Panc1 (cell line): Measurements from ENCODE around the gene NNMT. TPM values are rescaled to one million over a fixed set of nuclear protein-coding genes. Genes with fewer than 3 reads are reported as not detected.

ENCODE experiments used
- ATAC-seq: fragments of 200-7000 bp; cut with Tn5 transposase; 2 replicates; pipeline ENCODE4 v1.9.1; 2020; ENCODE audit warnings: mild to moderate bottlenecking, moderate library complexity
- BruUV-seq: library from RNA; stranded (reverse); fragments of 400-500 nt; replicated peaks from 2 replicates; lab custom pipeline; 2021; lab: Mats Ljungman, UMichigan
- CTCF ChIA-PET: fragments of 300-600 bp; sonication (Branson Sonifier 250); formaldehyde crosslinking; loops from one replicate; lab custom pipeline; 2022; ENCODE audit warnings: antibody characterized with exemption; lab: Charles Lee
- POLR2A ChIA-PET: fragments of 300-600 bp; sonication (Branson Sonifier 250); formaldehyde crosslinking; loops from one replicate; lab custom pipeline; 2022; ENCODE audit warnings: antibody characterized with exemption; lab: Charles Lee
- DNase-seq: peaks from one replicate; pipeline ENCODE4 v3.0.0-alpha.2; 2010; ENCODE audit warnings: low read depth, low spot score
- H3K27ac ChIP-seq: 2 replicates; pipeline ENCODE4 v1.5.1; 2011; ENCODE audit warnings: mild to moderate bottlenecking, low read length, inconsistent platforms
- H3K27me3 ChIP-seq: fragments of 200-500 bp; sonication (Bioruptor generic); 2 replicates; pipeline ENCODE4 v1.6.0; 2014; ENCODE audit warnings: low read length, inconsistent platforms; ENCODE audit not compliant: control insufficient read depth, insufficient read depth
- H3K36me3 ChIP-seq: fragments of 200-500 bp; sonication (Bioruptor generic); 2 replicates; pipeline ENCODE4 v1.5.1; 2014; ENCODE audit warnings: inconsistent platforms, mild to moderate bottlenecking, low read length, moderate library complexity; ENCODE audit not compliant: control insufficient read depth, insufficient read depth
- H3K4me1 ChIP-seq: 2 replicates; pipeline ENCODE4 v1.5.1; 2011; ENCODE audit warnings: inconsistent platforms, mild to moderate bottlenecking, low read length, moderate library complexity; ENCODE audit not compliant: control insufficient read depth, insufficient read depth
- H3K4me3 ChIP-seq, 2 experiments: 2 replicates each; pipeline ENCODE4 v1.5.1; 2011 to 2012; ENCODE audit warnings: low read depth in 2 of 2, low read length in 2 of 2, mild to moderate bottlenecking in 2 of 2, inconsistent platforms in 1 of 2, moderate library complexity in 1 of 2
- H3K9me3 ChIP-seq: fragments of 200-500 bp; sonication (Bioruptor generic); 2 replicates; pipeline ENCODE4 v1.5.1; 2014; ENCODE audit warnings: low read depth, mild to moderate bottlenecking, inconsistent platforms, low read length, moderate library complexity; ENCODE audit not compliant: control insufficient read depth, insufficient read depth
- POLR2AphosphoS5 ChIP-seq: IDR thresholded peaks from 2 replicates; pipeline ENCODE4 v1.6.1; 2012; ENCODE audit warnings: mild to moderate bottlenecking, low read depth, low read length, moderate library complexity
- SIN3A ChIP-seq: IDR thresholded peaks from 2 replicates; pipeline ENCODE4 v1.6.1; 2012; ENCODE audit warnings: low read depth, mild to moderate bottlenecking, low read length, moderate library complexity, borderline replicate concordance; ENCODE audit not compliant: insufficient read depth
- TCF7L2 ChIP-seq: IDR thresholded peaks from 2 replicates; pipeline ENCODE4 v1.6.1; 2011; ENCODE audit warnings: mild to moderate bottlenecking, low read depth, low read length, inconsistent platforms
- in situ Hi-C: cut with HindIII; loops from 2 replicates; pipeline ENCODE4 v1.10.0; 2016; ENCODE audit warnings: low sequenced_read_pairs, low pct_unique_long_range_greater_than_20kb
- intact Hi-C: fragments of 100-400 bp; cut with micrococcal nuclease; formaldehyde crosslinking; loops from one replicate; pipeline ENCODE4 v1.10.0; 2022; ENCODE audit not compliant: unreplicated experiment
- total RNA-seq: library from RNA; stranded (reverse); gene quantifications from one replicate; pipeline ENCODE4 v1.2.1, GENCODE V29; 2021; ENCODE audit not compliant: unreplicated experiment
- TF ChIP-seq, protein P1 (sequence below): fragments of 450-650 bp; IDR thresholded peaks from 2 replicates; pipeline ENCODE4 v1.5.1; 2017; ENCODE audit warnings: mild to moderate bottlenecking
- TF ChIP-seq, protein P2 (sequence below), 2 experiments: IDR thresholded peaks; 2 replicates each; pipeline ENCODE4 v1.6.1; 2011 to 2012; ENCODE audit warnings: low read depth in 2 of 2, control low read depth in 1 of 2, low read length in 1 of 2, mild to moderate bottlenecking in 1 of 2, moderate library complexity in 1 of 2; ENCODE audit not compliant: insufficient read depth in 1 of 2

Gene NNMT
- total RNA-seq, 1 experiment from 2014 or later, result 1.7 TPM

DNA sequence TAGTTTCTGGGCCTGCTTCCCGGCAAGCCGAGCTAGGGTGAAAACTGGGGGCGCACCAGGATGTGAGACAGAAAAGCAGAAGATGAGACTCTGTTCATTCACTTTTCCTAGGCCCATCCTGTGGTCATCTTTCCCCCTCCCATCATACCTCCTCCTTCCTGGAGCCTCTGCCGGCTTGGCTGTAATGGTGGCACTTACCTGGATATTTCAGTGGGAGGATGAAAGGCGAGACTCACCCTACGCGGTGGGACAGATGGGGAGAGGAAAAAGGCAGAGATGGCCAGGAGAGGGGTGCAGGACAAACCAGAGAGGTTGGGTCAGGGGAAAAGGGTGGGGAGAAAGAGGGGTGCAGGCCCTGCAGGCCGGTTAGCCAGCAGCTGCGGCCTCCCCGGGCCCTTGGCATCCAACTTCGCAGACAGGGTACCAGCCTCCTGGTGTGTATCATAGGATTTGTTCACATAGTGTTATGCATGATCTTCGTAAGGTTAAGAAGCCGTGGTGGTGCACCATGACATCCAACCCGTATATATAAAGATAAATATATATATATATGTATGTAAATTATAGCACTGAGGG is 41.5 kb upstream of the NNMT start:
- ChIA-PET POLR2A (no interaction called here), CTCF (no interaction called here)
- no peak for TF ChIP-seq TCF7L2
- TF ChIP-seq SIN3A, result no peak
- TF ChIP-seq, protein P1, sequence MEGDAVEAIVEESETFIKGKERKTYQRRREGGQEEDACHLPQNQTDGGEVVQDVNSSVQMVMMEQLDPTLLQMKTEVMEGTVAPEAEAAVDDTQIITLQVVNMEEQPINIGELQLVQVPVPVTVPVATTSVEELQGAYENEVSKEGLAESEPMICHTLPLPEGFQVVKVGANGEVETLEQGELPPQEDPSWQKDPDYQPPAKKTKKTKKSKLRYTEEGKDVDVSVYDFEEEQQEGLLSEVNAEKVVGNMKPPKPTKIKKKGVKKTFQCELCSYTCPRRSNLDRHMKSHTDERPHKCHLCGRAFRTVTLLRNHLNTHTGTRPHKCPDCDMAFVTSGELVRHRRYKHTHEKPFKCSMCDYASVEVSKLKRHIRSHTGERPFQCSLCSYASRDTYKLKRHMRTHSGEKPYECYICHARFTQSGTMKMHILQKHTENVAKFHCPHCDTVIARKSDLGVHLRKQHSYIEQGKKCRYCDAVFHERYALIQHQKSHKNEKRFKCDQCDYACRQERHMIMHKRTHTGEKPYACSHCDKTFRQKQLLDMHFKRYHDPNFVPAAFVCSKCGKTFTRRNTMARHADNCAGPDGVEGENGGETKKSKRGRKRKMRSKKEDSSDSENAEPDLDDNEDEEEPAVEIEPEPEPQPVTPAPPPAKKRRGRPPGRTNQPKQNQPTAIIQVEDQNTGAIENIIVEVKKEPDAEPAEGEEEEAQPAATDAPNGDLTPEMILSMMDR, result no peak
- no peak for TF ChIP-seq POLR2AphosphoS5
- TF ChIP-seq, protein P2, sequence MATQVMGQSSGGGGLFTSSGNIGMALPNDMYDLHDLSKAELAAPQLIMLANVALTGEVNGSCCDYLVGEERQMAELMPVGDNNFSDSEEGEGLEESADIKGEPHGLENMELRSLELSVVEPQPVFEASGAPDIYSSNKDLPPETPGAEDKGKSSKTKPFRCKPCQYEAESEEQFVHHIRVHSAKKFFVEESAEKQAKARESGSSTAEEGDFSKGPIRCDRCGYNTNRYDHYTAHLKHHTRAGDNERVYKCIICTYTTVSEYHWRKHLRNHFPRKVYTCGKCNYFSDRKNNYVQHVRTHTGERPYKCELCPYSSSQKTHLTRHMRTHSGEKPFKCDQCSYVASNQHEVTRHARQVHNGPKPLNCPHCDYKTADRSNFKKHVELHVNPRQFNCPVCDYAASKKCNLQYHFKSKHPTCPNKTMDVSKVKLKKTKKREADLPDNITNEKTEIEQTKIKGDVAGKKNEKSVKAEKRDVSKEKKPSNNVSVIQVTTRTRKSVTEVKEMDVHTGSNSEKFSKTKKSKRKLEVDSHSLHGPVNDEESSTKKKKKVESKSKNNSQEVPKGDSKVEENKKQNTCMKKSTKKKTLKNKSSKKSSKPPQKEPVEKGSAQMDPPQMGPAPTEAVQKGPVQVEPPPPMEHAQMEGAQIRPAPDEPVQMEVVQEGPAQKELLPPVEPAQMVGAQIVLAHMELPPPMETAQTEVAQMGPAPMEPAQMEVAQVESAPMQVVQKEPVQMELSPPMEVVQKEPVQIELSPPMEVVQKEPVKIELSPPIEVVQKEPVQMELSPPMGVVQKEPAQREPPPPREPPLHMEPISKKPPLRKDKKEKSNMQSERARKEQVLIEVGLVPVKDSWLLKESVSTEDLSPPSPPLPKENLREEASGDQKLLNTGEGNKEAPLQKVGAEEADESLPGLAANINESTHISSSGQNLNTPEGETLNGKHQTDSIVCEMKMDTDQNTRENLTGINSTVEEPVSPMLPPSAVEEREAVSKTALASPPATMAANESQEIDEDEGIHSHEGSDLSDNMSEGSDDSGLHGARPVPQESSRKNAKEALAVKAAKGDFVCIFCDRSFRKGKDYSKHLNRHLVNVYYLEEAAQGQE (IDR thresholded peaks at IDR 0.05; ENCODE audit: insufficient read depth in 1 of 2, low read depth in 2 of 2, low read length in 1 of 2), result no peak
- H3K9me3 ChIP-seq, result no peaks in the 10 kb centered on the region
- no peak overlapping the region for H3K27ac ChIP-seq
- no TSS peak for BruUV-seq
- ATAC-seq (no peak), DNase-seq (no peak)
- intact Hi-C loops, result no loop called here
- no peaks in the 10 kb centered on the region for H3K36me3 ChIP-seq
- H3K4me3 ChIP-seq, result no peak overlapping the region
- in situ Hi-C loops, result no loop called here
- no peaks in the 10 kb centered on the region for H3K4me1 ChIP-seq
- no peaks in the 10 kb centered on the region; the same call in 1 of the 2 replicates for H3K27me3 ChIP-seq

DNA sequence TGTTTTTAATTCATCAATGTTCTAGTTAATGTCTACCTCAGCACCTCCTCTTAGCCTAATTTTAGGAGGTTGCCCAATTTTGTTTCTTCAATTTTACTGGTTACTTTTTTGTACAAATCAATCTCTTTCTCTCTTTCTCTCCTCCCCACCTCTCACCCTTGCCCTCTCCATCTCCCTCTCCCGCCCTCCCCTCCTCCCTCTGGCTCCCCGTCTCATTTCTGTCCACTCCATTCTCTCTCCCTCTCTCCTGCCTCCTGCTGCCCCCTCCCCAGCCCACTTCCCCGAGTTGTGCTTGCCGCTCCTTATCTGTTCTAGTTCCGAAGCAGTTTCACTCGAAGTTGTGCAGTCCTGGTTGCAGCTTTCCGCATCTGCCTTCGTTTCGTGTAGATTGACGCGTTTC is 40.9 kb upstream of the NNMT start:
- CTCF ChIA-PET, result no interaction called here
- no peaks in the 10 kb centered on the region for H3K4me1 ChIP-seq
- POLR2A ChIA-PET, result no interaction called here
- TF ChIP-seq SIN3A (no peak), POLR2AphosphoS5 (no peak), TCF7L2 (no peak)
- TF ChIP-seq, protein P1, result no peak
- TF ChIP-seq, protein P2 (IDR thresholded peaks at IDR 0.05; ENCODE audit: insufficient read depth in 1 of 2, low read depth in 2 of 2, low read length in 1 of 2), result no peak
- no peak for ATAC-seq
- no peaks in the 10 kb centered on the region; the same call in 1 of the 2 replicates for H3K27me3 ChIP-seq
- in situ Hi-C loops, result no loop called here
- H3K27ac ChIP-seq, result no peak overlapping the region
- no peak overlapping the region for H3K4me3 ChIP-seq
- no TSS peak for BruUV-seq
- DNase-seq, result no peak
- H3K36me3 ChIP-seq, result no peaks in the 10 kb centered on the region
- intact Hi-C loops, result no loop called here
- no peaks in the 10 kb centered on the region for H3K9me3 ChIP-seq
